ENCODE results near the gene LCN10. TPM values are rescaled to one million over a fixed set of nuclear protein-coding genes. Genes with fewer than 3 reads are reported as not detected.

Gene LCN10
- total and polyA plus RNA-seq, 10 of the 15 experiments (the other 5 are each of a cell fraction or from before 2014, with no cell fraction given) = 0.06 to 1.3 (median 0.21) TPM; not detected in 1

GRCh38 chr9:136764301-136764891 is 21.7 kb upstream of the LCN10 start, which contains the start of gene LCN15:
TSS of gene LCN15 (minus strand) at chr9:136764518. CDS start at chr9:136764488, 30 bp downstream.
- intact Hi-C loops (cut with micrococcal nuclease; ENCODE audit: unreplicated experiment) = no loop called here
- no peak for DNase-seq (ENCODE audit: low read depth, low spot score)
- TF ChIP-seq CEBPB (IDR thresholded peaks at IDR 0.05; ENCODE audit: borderline replicate concordance in 1 of 2, low read depth in 2 of 2, low read length in 2 of 2) = no peak
- Histone ChIP-seq H3K4me1 (ENCODE audit: control insufficient read depth, insufficient read depth, low read length) (peaks cover 26% of the 10 kb centered on the region), H3K36me3 (ENCODE audit: control insufficient read depth in 2 of 2, insufficient read depth in 2 of 2, low read length in 1 of 2) (no peaks in the 10 kb centered on the region), H3K27me3 (replicated peaks in 1 of 2; ENCODE audit: control insufficient read depth in 2 of 2, insufficient read depth in 2 of 2, low read length in 1 of 2) (no peaks in the 10 kb centered on the region; a peak in 1 of 4 replicates), H3K27ac (ENCODE audit: control insufficient read depth, insufficient read depth) (peak within 1 kb of the TSS; percentile 79), H3K4me3 (no peak within 1 kb of the TSS; the same call in 1 of the 2 replicates), H4K20me1 (ENCODE audit: control insufficient read depth, insufficient read depth) (no peaks in the 10 kb centered on the region), H3K9me3 (replicated peaks; ENCODE audit: control insufficient read depth, insufficient read depth, low read length) (no peaks in the 10 kb centered on the region), H3K9ac (ENCODE audit: control insufficient read depth, insufficient read depth, low read length) (no peak within 1 kb of the TSS), H3K79me2 (ENCODE audit: control insufficient read depth, insufficient read depth, low read length) (no peaks in the 10 kb centered on the region), H3K4me2 (ENCODE audit: control insufficient read depth, insufficient read depth) (peak within 1 kb of the TSS; percentile 81), H2AFZ (ENCODE audit: control insufficient read depth, low read depth, low read length) (no peak within 1 kb of the TSS)
- RAD21 ChIA-PET (ENCODE audit: unreplicated experiment) = interaction anchor here (1.4 kb wide), 1 partner anchor 19 kb away, joined by 3 read pairs; no protein-coding TSS in a partner anchor
- no peak for ATAC-seq
- in situ Hi-C loops (cut with MboI) = no loop called here
- CTCF ChIA-PET = no interaction called here
- WGBS (ENCODE audit: insufficient coverage, insufficient replicate concordance, low lambda C conversion rate, missing lambda C conversion rate) = 63% methylated on average over 14 of the region's 14 CpGs
- POLR2A ChIA-PET = no interaction called here
- BruUV-seq (replicated peaks) = no TSS peak
- FAIRE-seq = no peak
- SMC1A ChIA-PET (ENCODE audit: uncharacterized antibody, unreplicated experiment) = interaction anchor here (3.1 kb wide), 1 partner anchor 22 kb away, joined by 23 read pairs; no protein-coding TSS in a partner anchor

DNA sequence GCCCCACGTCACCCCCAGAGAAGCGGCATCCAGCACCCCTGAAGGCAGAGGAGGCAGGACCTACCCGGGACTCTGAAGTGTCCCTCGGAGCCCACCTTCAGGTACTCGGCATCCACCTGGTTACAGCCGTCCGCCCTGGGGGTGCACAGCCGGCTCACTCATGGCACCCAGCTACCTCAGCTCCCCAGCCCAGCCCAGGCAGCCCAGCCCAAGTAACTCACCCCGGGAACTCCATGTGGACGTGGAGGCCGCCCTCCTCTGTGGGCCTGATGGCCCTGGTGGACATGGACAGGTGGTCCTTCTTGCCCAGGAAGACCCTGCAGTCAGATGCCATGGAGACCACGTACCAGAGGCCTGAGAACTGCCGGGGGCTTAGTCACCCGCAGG is 20.9 kb upstream of the LCN10 start:
- in situ Hi-C loops (cut with MboI) (no loop called here), intact Hi-C loops (cut with micrococcal nuclease; ENCODE audit: unreplicated experiment) (no loop called here)
- Histone ChIP-seq H3K27ac (ENCODE audit: control insufficient read depth, insufficient read depth) (no peak overlapping the region), H2AFZ (ENCODE audit: control insufficient read depth, low read depth, low read length) (no peak overlapping the region), H3K4me3 (no peak overlapping the region), H3K27me3 (replicated peaks in 1 of 2; ENCODE audit: control insufficient read depth in 2 of 2, insufficient read depth in 2 of 2, low read length in 1 of 2) (no peaks in the 10 kb centered on the region; a peak in 1 of 4 replicates), H3K79me2 (ENCODE audit: control insufficient read depth, insufficient read depth, low read length) (no peaks in the 10 kb centered on the region), H3K9ac (ENCODE audit: control insufficient read depth, insufficient read depth, low read length) (no peak overlapping the region), H3K36me3 (ENCODE audit: control insufficient read depth in 2 of 2, insufficient read depth in 2 of 2, low read length in 1 of 2) (no peaks in the 10 kb centered on the region), H3K9me3 (replicated peaks; ENCODE audit: control insufficient read depth, insufficient read depth, low read length) (no peaks in the 10 kb centered on the region), H4K20me1 (ENCODE audit: control insufficient read depth, insufficient read depth) (no peaks in the 10 kb centered on the region), H3K4me1 (ENCODE audit: control insufficient read depth, insufficient read depth, low read length) (peaks cover 26% of the 10 kb centered on the region), H3K4me2 (ENCODE audit: control insufficient read depth, insufficient read depth) (no peak overlapping the region)
- SMC1A ChIA-PET (ENCODE audit: uncharacterized antibody, unreplicated experiment) = no interaction called here
- POLR2A ChIA-PET = no interaction called here
- RAD21 ChIA-PET (ENCODE audit: unreplicated experiment) = interaction anchor here (1.4 kb wide), 1 partner anchor 20 kb away, joined by 3 read pairs; no protein-coding TSS in a partner anchor
- CTCF ChIA-PET = no interaction called here
- TF ChIP-seq PKNOX1 (IDR thresholded peaks at IDR 0.05) = no peak
- TF ChIP-seq CEBPB (IDR thresholded peaks at IDR 0.05; ENCODE audit: borderline replicate concordance in 1 of 2, low read depth in 2 of 2, low read length in 2 of 2) = no peak
- no peak for TF ChIP-seq MLLT1 (IDR thresholded peaks at IDR 0.05)
- TF ChIP-seq CBX3 (IDR thresholded peaks at IDR 0.05; ENCODE audit: borderline replicate concordance, low read depth) = no peak
- no peak for ATAC-seq
- BruUV-seq (replicated peaks) = no TSS peak
- 74% methylated on average over 14 of the region's 14 CpGs for WGBS (ENCODE audit: insufficient coverage, insufficient replicate concordance, low lambda C conversion rate, missing lambda C conversion rate)
- DNase-seq (ENCODE audit: low read depth, low spot score) = no peak
- FAIRE-seq = no peak

Data from GM12878 (cell line).